ENCODE data around the gene NR2F1. TPM values are rescaled to one million over a fixed set of nuclear protein-coding genes. Genes with fewer than 3 reads are reported as not detected.
"Not testable (repeated sequence)": the region's sequence is repeated elsewhere in the genome, so short reads cannot be mapped to it uniquely, and the experiment has no call there.

NR2F1 gene
- 0.37 TPM in 1 of 2 replicates, not detected in the other for total RNA-seq (2014; rRNA removed; shearing (Covaris generic); ENCODE audit: low replicate concordance)

DNA sequence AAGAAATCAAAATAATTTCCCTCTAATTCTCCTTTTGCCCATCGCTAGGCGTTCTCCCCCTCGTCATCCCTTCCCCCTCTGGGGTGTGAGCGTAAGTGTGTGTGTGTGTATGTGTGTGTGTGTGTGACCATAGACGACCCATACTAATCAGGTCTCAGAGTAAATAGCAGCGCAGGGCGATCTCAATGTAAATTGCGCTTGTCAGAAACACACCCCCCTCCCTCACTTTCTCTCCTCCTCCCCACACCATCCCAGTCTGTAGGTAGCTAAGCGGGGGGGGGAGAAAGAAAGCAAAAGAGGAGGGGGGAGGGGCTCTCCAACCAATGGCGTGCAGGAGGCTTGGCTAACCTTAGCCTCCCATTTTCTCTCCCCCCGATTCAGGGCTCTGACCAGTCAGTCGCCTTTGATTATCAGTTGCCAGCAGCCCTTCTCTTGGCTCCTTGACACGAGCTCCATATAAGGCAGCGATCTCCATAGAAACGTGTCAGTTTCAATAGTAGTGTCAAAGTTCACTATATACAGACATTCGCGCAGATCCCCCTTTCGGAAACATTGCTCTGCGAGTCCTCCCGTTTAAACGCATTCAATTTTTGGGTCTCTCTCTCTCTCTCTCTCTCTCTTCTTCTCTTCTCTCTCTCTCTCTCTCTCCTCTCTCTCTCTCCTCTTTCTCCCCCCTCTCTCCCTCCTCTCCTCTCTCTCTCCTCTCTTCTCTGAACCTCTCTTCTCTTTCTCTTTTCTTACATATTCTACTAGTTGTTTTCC, at the start of gene NR2F1:
Gene NR2F1, plus strand, starts transcription at position 546 of the 762 bp plus-strand sequence. CDS start 1,802 bp downstream, outside the sequence.
- in situ Hi-C loops (cut with HindIII; ENCODE audit: low pct_unique_long_range_greater_than_20kb, low sequenced_read_pairs) = no loop called here
- peak; percentile 70 for DNase-seq (ENCODE audit: low read depth)

DNA sequence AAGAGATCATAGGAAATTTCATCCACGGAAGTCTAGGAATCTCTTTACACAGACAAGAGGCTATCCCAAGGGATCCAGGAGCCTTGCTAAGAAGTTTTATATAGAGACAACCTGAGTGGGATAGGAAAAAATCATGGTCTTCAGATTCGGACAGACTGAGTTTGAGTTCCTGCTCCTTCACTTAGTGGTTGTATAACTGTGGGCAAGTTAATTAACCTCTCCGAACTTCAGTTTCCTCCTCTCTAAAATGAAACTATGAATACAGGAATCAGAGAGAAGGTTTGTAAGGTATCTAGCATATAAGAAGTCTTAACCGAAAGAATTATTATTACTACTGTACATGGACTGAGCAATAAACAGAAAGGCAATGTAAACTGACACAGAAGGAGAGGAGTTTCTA, 37.1 kb upstream of the NR2F1 start:
- in situ Hi-C loops (cut with HindIII; ENCODE audit: low pct_unique_long_range_greater_than_20kb, low sequenced_read_pairs) = no loop called here
- DNase-seq (ENCODE audit: low read depth) = no peak

DNA sequence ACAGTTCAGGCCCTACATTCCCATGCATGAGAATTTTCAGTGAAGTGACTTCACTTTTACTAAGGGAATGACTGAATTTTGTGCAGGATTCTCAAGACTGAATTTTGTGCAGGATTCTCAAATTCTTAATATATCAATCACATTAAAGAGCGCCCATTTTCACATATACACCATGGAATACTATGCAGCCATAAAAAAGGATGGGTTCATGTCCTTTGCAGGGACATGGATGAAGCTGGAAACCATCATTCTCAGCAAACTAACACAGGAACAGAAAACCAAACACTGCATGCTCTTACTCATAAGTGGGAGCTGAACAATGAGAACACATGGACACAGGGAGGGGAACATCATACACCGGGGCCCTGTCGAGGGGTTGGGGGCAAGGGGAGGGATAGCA, 33.4 kb upstream of the NR2F1 start:
- in situ Hi-C loops (cut with HindIII; ENCODE audit: low pct_unique_long_range_greater_than_20kb, low sequenced_read_pairs); DNase-seq (ENCODE audit: low read depth): not testable (repeated sequence)

DNA sequence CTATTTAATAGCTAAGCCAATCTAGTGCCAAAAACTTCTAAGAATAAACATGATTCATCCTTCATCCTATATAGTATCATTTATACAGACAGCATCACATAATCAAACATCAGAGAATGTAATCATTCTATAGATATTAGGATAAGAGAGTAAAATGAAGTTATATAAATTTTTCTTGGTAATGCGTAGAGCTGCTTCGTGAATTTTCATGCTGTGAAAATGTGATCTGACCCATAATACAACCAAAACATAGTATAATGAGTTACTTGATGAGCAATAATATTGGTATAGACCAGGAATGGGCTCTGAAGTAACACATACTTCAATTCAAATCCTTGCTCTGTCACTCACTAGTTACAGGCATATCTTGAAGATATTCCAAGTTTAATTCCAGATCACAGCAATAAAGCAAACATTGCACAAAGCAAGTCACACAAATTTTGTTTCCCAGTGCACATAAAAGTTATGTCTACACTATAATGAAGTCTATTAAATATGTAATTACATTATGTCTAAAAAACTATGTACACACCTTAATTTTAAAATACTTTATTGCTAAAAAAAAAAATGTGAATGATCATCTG, 25.9 kb upstream of the NR2F1 start:
- in situ Hi-C loops (cut with HindIII; ENCODE audit: low pct_unique_long_range_greater_than_20kb, low sequenced_read_pairs) = no loop called here
- no peak for DNase-seq (ENCODE audit: low read depth)

DNA sequence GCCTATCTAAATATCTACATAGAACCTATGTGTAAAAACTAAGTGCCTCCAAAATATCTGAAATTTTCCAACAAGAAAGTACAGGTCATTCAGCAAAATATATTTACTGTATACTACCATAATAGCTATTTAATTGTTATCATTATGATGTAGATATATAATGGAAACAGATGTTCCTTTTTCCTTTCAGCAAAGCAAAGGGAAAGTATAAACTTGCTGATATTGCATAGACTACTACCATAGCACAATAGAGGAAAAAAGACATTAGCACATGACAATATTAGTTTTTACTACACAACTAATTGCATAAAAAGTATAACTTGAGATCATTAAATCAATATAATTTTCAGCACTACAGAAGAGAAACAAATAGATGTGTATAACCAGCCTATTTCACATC, 16.9 kb upstream of the NR2F1 start:
- no peak for DNase-seq (ENCODE audit: low read depth)
- in situ Hi-C loops (cut with HindIII; ENCODE audit: low pct_unique_long_range_greater_than_20kb, low sequenced_read_pairs) = no loop called here

DNA sequence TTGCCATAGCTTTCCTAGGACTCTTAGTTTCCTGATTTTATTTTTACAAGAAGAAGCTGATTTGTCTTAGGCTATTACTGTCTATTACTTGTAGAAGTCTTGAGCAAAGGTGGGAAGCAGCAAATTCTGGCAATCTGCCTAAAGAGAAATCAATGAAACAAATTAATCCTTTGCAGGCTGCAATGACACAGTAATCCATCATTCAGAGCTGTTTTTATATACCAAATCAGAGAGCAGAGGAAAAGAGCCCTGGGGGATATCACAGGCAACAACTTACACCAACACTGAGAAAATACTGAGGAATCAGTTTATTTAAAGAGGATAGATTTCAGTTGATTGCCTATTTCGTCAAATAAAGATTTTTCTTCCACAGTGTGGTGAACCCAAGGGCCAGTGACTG, 15.6 kb upstream of the NR2F1 start:
- in situ Hi-C loops (cut with HindIII; ENCODE audit: low pct_unique_long_range_greater_than_20kb, low sequenced_read_pairs) = no loop called here
- no peak for DNase-seq (ENCODE audit: low read depth)

DNA sequence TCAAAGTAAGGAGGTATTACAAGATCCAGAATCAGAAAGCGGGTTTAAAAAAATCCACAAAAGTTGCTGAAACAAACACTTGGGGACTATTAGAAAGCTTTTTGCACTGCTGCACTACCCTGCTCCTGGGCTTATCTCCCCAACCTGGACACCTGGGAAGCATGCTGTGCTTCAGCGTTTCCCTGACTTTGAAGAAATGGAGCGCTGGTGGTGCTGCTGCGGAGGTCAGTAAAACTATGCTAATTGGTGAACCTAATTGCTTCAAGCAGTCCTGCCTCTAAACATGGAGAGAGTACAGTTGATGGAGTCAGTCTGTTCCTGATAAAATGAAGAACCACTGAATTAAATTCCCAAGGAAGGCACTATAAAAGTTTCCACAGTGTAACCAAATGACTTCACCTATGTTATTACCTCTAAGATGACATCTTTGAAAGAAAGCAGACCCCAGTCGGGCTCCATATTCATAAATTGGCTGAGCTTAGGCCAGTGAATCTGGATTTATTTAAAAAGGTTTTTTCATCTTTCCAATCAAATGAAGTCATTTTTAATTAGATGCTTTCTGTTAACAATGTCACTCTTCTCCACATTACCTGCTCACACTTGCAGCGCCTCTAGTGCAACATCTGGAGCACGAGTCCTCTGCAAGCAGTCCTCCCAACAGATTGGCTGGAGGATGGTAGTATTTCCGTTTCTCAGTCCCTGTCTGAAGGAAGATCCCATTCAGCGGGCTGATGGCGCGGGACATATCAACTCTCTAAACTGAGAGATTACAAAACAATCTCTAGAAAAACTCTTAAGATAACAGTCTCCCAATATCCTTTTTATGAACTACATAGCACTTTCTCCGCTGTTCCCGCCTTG, 13.5 kb upstream of the NR2F1 start:
- in situ Hi-C loops (cut with HindIII; ENCODE audit: low pct_unique_long_range_greater_than_20kb, low sequenced_read_pairs) = no loop called here
- no peak for DNase-seq (ENCODE audit: low read depth)

DNA sequence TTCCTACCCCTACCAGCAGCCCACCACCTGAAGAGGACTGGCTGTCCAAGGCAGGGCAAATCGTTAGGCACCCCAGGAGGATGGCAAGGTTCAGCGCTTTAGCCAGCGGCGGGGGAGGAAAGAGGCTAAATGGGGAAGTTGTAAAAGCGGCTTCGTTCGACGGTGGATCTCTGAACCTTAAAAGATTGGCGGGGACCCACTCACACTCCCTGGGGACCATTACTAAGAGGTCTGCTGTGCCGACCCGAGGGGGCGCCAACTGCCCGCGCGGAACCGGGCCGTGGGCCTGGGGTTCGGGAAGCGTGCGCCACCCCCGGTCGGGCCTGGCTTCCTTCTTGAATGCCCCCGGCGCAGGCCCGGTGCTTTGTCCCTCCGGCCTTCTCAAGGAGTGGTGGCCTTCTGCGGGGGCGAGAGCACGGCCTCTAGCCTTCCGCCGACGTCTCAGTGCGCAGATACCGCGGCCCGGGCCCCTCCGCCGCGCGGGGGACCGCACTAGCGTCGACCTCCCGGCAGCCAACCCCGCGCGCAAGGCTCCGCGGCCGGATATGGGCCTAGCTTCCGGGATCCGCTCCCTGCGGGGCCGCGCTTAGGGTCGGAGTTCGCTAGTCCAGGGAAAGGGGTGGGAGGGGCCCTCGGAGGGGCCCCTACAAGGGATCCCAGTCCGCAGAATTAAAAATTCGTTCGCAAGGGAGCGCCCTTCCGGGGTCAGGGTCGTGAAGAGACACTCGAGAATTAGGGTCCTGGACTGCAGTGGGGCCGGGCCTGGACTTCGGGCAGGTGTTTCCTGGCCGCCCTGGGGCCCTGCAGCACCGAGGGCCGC, 12.5 kb upstream of the NR2F1 start:
- in situ Hi-C loops (cut with HindIII; ENCODE audit: low pct_unique_long_range_greater_than_20kb, low sequenced_read_pairs) = no loop called here
- no peak for DNase-seq (ENCODE audit: low read depth)

DNA sequence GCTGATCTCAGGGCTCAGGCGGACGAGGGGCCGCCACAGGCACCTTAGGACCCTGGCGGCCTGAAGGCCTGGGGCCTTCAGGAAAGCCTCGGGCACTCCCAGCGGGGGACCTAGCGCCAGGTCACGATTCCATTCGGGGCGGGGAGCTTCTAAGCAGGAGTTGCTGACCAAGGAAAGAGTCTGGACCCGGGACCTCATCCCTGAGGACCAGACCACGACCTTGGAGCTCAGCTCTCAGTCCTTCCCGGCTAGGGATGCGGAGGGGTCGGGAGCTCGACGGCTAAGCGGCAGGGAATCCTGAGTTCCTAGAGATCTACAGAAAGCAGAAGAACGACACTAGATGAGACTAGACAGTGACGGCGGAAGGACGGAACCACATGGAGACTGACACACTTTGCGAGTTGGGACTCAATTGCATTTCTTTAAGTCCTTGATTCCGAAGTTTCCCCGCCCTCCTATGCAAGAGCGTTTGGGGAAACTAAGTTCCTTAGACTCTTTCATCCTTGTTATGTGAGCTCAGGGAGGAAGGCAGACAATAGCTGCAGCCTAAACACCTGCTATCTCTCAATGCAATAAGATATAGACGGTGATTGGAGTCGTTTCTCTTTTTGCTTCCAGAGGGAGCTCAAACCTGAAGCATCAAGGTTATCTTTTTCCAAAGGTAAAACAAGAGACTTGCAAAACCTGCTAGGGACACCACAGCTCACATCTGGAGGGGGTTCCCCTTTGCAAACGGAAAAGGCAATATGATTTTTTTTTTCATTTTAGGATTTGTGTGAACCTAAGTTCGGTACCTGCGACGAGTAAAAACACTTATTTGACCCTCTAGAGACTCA, 11.7 kb upstream of the NR2F1 start:
- no peak for DNase-seq (ENCODE audit: low read depth)
- in situ Hi-C loops (cut with HindIII; ENCODE audit: low pct_unique_long_range_greater_than_20kb, low sequenced_read_pairs) = no loop called here

DNA sequence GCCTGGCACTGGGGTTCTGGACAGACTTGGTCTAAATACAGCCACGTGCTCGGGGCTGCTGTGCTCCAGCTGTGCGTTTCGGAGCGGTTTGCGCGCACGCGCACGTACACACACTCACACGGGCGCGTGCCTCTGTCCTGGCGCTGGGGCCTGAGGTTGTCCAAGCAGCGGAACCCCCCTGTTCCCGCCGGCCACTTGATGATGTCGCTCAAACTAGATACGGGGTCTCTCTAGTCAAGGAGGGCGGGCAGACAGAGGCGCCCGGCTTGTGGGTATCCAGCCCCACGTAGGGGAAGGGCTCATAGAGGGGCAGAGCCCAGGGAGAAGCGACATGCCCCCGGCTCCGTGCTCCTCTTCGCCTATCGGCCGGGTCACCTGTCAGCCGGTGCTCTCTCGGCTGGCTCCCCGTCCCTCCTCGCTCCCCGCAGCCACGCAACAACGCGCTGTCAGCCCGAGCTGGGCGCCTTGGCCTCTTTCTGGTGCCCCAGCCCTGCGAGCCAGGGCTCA, 10.9 kb upstream of the NR2F1 start:
- no peak for DNase-seq (ENCODE audit: low read depth)
- in situ Hi-C loops (cut with HindIII; ENCODE audit: low pct_unique_long_range_greater_than_20kb, low sequenced_read_pairs) = no loop called here

DNA sequence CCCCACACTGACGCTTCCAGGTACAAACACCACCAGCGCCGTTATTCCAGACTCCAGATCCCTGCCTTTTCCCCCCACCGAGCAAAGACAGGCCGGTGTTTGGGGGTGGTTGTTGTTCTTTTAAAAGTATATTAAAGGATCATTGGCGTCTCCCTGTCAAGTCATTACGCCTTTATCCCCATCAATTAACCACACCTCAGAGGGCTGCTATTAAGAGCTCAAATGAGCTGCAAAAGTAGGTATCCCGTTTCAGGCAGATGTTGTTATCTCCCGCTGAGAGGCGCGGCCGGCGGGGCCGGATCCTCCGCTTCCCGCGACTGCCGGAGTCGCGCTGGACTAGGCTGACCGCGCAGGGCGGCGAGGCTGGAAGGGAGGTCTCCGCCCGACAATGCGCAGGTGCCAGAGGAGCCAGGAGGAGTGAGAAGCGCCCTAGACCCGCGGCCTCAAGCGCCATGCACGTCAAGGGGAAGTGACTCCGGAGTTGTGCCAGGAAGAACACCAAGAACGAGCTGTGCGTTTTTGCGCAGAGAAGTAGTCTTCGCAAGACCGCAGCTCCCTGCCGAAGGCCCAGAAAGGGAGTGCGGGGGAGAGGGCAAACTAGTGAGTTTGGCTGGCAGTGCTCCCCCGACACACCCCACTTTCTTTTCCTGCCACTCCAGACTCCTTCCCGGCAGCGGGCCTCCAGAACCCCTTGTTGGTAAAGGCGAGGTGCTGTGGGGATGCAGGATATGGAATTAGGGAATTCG, 10.2 kb upstream of the NR2F1 start:
- no peak for DNase-seq (ENCODE audit: low read depth)
- in situ Hi-C loops (cut with HindIII; ENCODE audit: low pct_unique_long_range_greater_than_20kb, low sequenced_read_pairs) = no loop called here

DNA sequence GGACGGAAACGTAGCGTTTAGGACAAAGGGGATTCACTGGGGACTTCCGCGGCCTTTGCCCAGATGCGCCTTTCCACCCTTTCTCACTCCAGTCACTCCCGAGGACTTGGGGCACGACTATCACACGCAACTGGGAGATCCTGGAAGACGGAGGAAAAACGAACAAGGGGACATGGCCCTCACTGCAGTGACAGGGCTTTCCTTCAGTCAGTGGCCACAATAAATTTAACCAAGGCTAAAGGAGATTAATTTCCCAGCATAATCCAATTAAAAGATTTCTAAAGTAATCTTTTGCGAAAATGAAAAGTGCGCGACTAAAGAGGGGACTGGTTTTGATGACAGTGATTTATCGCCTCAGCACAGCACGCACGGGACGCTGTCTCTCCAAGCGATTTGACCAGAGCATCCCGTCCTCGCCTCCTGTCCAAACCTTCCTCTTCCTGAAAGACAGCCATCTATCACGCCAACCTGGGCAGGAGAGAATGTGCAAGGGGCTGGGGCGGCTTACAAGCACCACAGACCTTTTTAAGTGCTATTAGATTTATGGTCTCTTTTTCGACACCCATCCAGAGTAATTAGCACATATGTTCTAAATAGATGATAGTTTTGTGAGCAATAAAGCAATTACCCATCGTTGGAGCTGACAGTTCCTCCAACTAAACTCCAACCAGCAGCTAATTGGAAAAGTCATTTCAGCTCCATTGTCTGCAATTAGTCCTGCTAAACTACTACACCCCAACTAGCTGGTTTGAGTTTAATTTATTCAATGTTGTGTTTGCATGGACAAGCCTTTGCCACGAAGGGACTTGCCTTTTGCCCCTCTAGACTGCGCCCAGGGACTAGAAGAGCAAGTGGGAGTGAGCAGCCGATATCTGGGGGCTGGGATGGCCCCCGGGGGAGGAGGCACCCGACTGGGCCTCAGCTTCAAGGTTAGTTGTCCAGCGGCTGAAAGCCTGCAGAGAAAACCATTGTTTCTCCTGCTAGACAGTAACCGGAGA, 9.4 kb upstream of the NR2F1 start:
- DNase-seq (ENCODE audit: low read depth) = no peak
- in situ Hi-C loops (cut with HindIII; ENCODE audit: low pct_unique_long_range_greater_than_20kb, low sequenced_read_pairs) = no loop called here

DNA sequence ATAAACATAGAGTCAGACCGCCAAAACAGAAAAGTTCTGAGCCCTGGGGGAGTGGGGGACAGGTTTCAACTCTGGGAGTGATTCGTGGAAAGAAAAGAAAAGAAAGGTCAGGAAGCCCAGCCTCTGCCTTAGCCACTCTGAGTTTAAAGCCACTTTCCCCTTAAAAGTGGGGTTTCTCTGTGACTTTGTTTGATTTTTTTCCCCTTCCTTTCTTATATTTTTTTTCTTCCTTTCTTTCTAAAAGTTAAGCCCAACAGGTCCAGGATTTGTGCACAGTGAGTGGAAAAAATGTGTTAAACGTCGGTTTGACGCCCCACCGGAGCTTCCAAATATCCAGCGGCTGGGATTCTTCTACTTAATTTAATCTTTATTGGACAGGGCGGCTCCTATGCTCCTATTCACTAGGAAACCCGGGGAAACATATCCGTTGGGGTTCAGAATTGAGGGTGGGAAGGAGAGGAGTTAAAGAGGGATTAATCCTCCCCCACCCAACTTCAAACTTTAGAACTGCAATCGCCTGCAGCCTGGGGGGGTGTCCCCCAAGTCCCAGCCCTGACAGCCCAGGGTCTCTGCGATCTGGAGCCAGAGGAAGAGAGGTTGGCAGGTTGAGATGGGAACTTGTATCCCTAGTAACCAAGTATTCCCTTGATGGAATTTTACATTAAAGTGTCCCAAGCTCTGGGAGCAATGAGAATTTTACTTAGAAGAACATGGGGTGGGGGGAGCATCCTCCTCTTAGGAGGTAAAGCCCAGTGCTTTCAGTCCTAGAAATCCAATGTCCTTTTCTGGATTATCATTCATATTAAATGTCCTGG, 8.3 kb upstream of the NR2F1 start:
- no peak for DNase-seq (ENCODE audit: low read depth)
- in situ Hi-C loops (cut with HindIII; ENCODE audit: low pct_unique_long_range_greater_than_20kb, low sequenced_read_pairs) = no loop called here

DNA sequence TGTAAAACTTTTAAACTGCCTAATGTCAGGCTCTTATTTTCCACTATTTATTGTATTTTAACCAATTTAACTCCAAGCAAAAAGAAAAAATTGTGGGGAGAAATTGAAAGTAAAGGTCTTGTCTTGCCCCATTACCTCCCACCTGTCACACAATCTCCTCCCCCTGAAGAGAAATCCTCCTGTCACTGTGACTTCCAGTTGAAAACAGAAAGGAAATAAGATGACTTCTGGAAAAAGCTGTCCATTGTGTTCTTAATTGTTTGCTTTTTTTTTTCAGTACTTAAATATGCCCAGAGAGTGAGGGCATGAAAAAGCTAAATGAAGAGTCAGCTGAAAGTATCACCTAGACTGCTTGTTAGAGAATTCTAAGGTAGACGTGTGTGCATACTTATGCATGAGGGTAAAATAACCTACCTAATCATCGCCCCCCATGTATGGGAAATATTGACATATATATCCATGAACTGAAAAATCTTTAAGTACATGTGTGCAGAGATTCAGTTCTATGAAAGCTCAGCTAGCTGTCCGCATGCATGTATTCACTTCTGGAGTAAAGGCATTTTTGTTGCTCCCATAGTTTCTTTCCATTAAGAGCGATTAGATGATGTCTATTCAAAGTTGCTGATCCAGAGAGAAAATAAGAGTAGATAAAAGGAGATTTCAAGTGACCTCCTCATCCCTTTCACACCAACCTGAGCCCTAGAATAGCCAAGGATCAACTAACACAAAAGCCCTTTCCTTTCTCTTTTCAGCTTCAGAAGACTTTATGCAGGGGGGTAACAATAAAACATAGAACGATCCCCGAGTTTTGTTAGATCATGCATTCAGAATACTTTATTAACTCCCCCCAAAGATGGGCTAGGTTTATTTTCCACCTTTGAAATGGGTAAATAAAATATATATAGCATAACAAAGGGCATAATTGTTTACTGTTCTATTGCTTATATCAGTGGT, 7.3 kb upstream of the NR2F1 start:
- in situ Hi-C loops (cut with HindIII; ENCODE audit: low pct_unique_long_range_greater_than_20kb, low sequenced_read_pairs) = no loop called here
- no peak for DNase-seq (ENCODE audit: low read depth)

Measured in Caki2 (cell line).